Measurements from ENCODE around the gene B4GALT7. TPM values are rescaled to one million over a fixed set of nuclear protein-coding genes. Genes with fewer than 3 reads are reported as not detected.
"Not testable (repeated sequence)": the region's sequence is repeated elsewhere in the genome, so short reads cannot be mapped to it uniquely, and the experiment has no call there.

The B4GALT7 gene
- total RNA-seq, result 10 to 100 TPM; 20.0 to 21.0 TPM

- Mint-ChIP-seq H3K4me1 (peaks cover 35% of the 10 kb centered on the region), H3K9me3 (no peaks in the 10 kb centered on the region), H3K27ac (peak within 1 kb of the TSS; percentile 85), H3K4me3 (peak within 1 kb of the TSS; percentile 94), H3K27me3 (no peaks in the 10 kb centered on the region), H3K36me3 (peaks cover 25% of the 10 kb centered on the region)
- DNase-seq, result peak; percentile 94
These were observed at the start of gene B4GALT7 for GRCh38 chr5:177599731-177600507. TSS of gene B4GALT7 (plus strand) at chr5:177600132. CDS start at chr5:177600211, 79 bp downstream.

- H3K27ac Mint-ChIP-seq, result no peak overlapping the region
- peak overlapping the region; percentile 82 for H3K4me3 Mint-ChIP-seq
- DNase-seq, result peak; percentile 3
- no peaks in the 10 kb centered on the region for H3K27me3 Mint-ChIP-seq
- H3K9me3 Mint-ChIP-seq, result no peaks in the 10 kb centered on the region
- H3K36me3 Mint-ChIP-seq, result peaks cover 10% of the 10 kb centered on the region
- peaks cover 31% of the 10 kb centered on the region for H3K4me1 Mint-ChIP-seq
These were observed 47.0 kb upstream of the B4GALT7 start for GRCh38 chr5:177552839-177553455.

GRCh38 chr5:177553671-177554429 is 46.1 kb upstream of the B4GALT7 start:
- Mint-ChIP-seq H3K36me3 (peaks cover 10% of the 10 kb centered on the region), H3K4me1 (peaks cover 31% of the 10 kb centered on the region), H3K4me3 (peak overlapping the region; percentile 82), H3K9me3 (no peaks in the 10 kb centered on the region), H3K27ac (peak overlapping the region; percentile 25), H3K27me3 (no peaks in the 10 kb centered on the region)
- peak; percentile 58 for DNase-seq

- H3K4me1 Mint-ChIP-seq, result peaks cover 29% of the 10 kb centered on the region
- H3K36me3 Mint-ChIP-seq, result peaks cover 10% of the 10 kb centered on the region
- H3K9me3 Mint-ChIP-seq, result no peaks in the 10 kb centered on the region
- H3K27ac Mint-ChIP-seq, result peak within 1 kb of the TSS; percentile 39
- peak within 1 kb of the TSS; percentile 82 for H3K4me3 Mint-ChIP-seq
- H3K27me3 Mint-ChIP-seq, result no peaks in the 10 kb centered on the region
- peak; percentile 96 for DNase-seq
These were observed 45.3 kb upstream of the B4GALT7 start, which contains the start of gene FAM193B for GRCh38 chr5:177554474-177555111. TSS of gene FAM193B (minus strand) at chr5:177554563. CDS start at chr5:177554458, 105 bp downstream.

- Mint-ChIP-seq H3K4me3 (peak overlapping the region; percentile 78), H3K27me3 (no peaks in the 10 kb centered on the region), H3K36me3 (peaks cover 10% of the 10 kb centered on the region), H3K27ac (no peak overlapping the region), H3K4me1 (peaks cover 27% of the 10 kb centered on the region), H3K9me3 (no peaks in the 10 kb centered on the region)
- no peak for DNase-seq
These were observed 44.7 kb upstream of the B4GALT7 start for GRCh38 chr5:177555228-177555627.

GRCh38 chr5:177555665-177556064 is 44.3 kb upstream of the B4GALT7 start:
- no peak for DNase-seq
- H3K9me3 Mint-ChIP-seq, result no peaks in the 10 kb centered on the region
- H3K27ac Mint-ChIP-seq, result no peak overlapping the region
- no peaks in the 10 kb centered on the region for H3K27me3 Mint-ChIP-seq
- H3K4me1 Mint-ChIP-seq, result peaks cover 26% of the 10 kb centered on the region
- H3K36me3 Mint-ChIP-seq, result peaks cover 10% of the 10 kb centered on the region
- H3K4me3 Mint-ChIP-seq, result no peak overlapping the region

- no peak overlapping the region for H3K4me3 Mint-ChIP-seq
- no peak overlapping the region for H3K27ac Mint-ChIP-seq
- peaks cover 7% of the 10 kb centered on the region for H3K36me3 Mint-ChIP-seq
- no peak for DNase-seq
- no peaks in the 10 kb centered on the region for H3K27me3 Mint-ChIP-seq
- peaks cover 20% of the 10 kb centered on the region for H3K4me1 Mint-ChIP-seq
- no peaks in the 10 kb centered on the region for H3K9me3 Mint-ChIP-seq
These were observed 42.8 kb upstream of the B4GALT7 start for GRCh38 chr5:177557041-177557647.

GRCh38 chr5:177557796-177558195 is 42.1 kb upstream of the B4GALT7 start:
- Mint-ChIP-seq H3K9me3 (no peaks in the 10 kb centered on the region), H3K4me3 (no peak overlapping the region), H3K27ac (no peak overlapping the region), H3K36me3 (peaks cover under 1% of the 10 kb centered on the region), H3K27me3 (no peaks in the 10 kb centered on the region), H3K4me1 (peaks cover 16% of the 10 kb centered on the region)
- no peak for DNase-seq

GRCh38 chr5:177559446-177559941 is 40.4 kb upstream of the B4GALT7 start:
- H3K27me3 Mint-ChIP-seq, DNase-seq, H3K4me3 Mint-ChIP-seq, H3K9me3 Mint-ChIP-seq, H3K4me1 Mint-ChIP-seq, H3K27ac Mint-ChIP-seq, H3K36me3 Mint-ChIP-seq: not testable (repeated sequence)

- DNase-seq, result no peak
- Mint-ChIP-seq H3K9me3 (no peaks in the 10 kb centered on the region), H3K36me3 (no peaks in the 10 kb centered on the region), H3K4me1 (no peaks in the 10 kb centered on the region), H3K27ac (no peak overlapping the region), H3K27me3 (peaks cover 4% of the 10 kb centered on the region), H3K4me3 (no peak overlapping the region)
These were observed 34.9 kb upstream of the B4GALT7 start for GRCh38 chr5:177565046-177565445.

GRCh38 chr5:177568326-177568725 is 31.6 kb upstream of the B4GALT7 start:
- Mint-ChIP-seq H3K4me1 (no peaks in the 10 kb centered on the region), H3K27ac (no peak overlapping the region), H3K27me3 (peaks cover 4% of the 10 kb centered on the region), H3K9me3 (no peaks in the 10 kb centered on the region), H3K36me3 (no peaks in the 10 kb centered on the region), H3K4me3 (no peak overlapping the region)
- DNase-seq, result no peak

- Mint-ChIP-seq H3K27me3 (peaks cover 4% of the 10 kb centered on the region), H3K4me1 (no peaks in the 10 kb centered on the region), H3K4me3 (no peak overlapping the region), H3K36me3 (no peaks in the 10 kb centered on the region), H3K9me3 (no peaks in the 10 kb centered on the region), H3K27ac (no peak overlapping the region)
- DNase-seq, result no peak
These were observed 30.0 kb upstream of the B4GALT7 start for GRCh38 chr5:177569894-177570293.

GRCh38 chr5:177575488-177575887 is 24.4 kb upstream of the B4GALT7 start:
- no peaks in the 10 kb centered on the region for H3K4me1 Mint-ChIP-seq
- H3K4me3 Mint-ChIP-seq, result no peak overlapping the region
- no peak overlapping the region for H3K27ac Mint-ChIP-seq
- DNase-seq, result no peak
- H3K9me3 Mint-ChIP-seq, result no peaks in the 10 kb centered on the region
- no peaks in the 10 kb centered on the region for H3K27me3 Mint-ChIP-seq
- no peaks in the 10 kb centered on the region for H3K36me3 Mint-ChIP-seq

GRCh38 chr5:177576169-177576568 is 23.8 kb upstream of the B4GALT7 start:
- H3K9me3 Mint-ChIP-seq, result no peaks in the 10 kb centered on the region
- H3K4me1 Mint-ChIP-seq, result no peaks in the 10 kb centered on the region
- no peak overlapping the region for H3K4me3 Mint-ChIP-seq
- H3K27ac Mint-ChIP-seq, result no peak overlapping the region
- DNase-seq, result no peak
- H3K27me3 Mint-ChIP-seq, result no peaks in the 10 kb centered on the region
- H3K36me3 Mint-ChIP-seq, result no peaks in the 10 kb centered on the region
